HL-60/S4 treated with retinoic acid at 250 ng/mL for 4 days and 3 days (cell line): Measurements from ENCODE around the gene TPD52L1.
"Not testable (repeated sequence)": the region's sequence is repeated elsewhere in the genome, so short reads cannot be mapped to it uniquely, and the experiment has no call there.

Experiments used
- in situ Hi-C: fragments of 300-500 bp; cut with MboI; formaldehyde crosslinking; loops from 2 replicates; pipeline ENCODE4 v1.7.0; 2022; ENCODE audit warnings: low sequenced_read_pairs

TPD52L1 gene, protein sequence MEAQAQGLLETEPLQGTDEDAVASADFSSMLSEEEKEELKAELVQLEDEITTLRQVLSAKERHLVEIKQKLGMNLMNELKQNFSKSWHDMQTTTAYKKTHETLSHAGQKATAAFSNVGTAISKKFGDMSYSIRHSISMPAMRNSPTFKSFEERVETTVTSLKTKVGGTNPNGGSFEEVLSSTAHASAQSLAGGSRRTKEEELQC

DNA sequence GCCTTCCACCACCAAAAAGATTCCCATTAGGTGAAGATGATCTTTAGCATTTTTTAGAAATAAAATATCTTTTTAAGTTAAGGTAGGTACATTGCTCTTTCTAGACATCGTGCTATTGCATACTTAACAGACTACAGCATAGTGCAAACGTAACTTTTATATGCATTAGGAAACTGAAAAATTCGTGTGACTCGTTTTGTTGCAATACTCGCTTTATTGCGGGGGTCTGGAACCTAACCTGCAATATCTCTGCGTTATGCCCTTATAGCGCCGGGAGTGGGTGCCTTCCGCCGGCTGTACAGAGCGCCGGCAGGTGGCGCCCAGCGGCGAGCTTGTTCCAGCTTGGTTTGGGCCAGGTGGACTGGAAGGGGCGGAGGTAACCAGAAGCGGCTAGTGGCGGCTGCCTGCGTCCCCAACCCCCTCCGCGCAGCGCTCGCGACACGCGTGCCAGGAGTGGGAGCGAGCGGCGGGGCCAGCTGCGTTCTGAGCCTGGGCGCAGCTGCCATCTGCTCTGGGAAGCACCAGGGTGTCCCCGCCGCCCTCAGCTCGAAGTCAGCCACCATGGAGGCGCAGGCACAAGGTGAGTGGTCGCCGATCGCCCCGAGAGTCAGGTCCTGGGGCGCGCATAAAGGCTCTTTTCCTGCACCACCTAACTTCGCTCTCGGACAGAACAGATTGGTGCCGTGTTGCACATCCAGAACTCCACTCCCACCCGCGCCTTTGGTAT lies at the start of gene TPD52L1:
Gene TPD52L1, plus strand, starts transcription at position 383 of the 727 bp plus-strand sequence. Its CDS starts 179 bp downstream, at position 562.
- in situ Hi-C loops, result no loop called here

DNA sequence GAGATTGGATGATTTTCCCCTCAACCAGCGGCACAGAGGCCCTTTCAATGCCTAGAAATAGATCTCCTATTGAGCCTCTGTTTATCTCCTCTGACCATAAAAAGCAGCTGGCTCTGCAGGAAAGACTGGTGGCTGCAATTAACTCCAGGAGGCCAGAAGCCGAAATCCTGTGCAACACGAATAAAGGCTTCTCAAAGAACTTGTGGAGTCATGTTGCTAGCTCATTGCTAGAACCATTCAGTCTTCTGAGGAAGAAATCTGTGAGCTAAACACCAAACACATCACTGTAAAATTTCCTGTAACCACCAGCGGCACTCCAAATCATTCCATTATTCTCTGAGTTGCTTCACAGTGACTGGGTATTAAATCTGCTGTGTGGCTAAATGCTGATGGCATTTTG lies 49.1 kb upstream of the TPD52L1 start:
- in situ Hi-C loops, result no loop called here

DNA sequence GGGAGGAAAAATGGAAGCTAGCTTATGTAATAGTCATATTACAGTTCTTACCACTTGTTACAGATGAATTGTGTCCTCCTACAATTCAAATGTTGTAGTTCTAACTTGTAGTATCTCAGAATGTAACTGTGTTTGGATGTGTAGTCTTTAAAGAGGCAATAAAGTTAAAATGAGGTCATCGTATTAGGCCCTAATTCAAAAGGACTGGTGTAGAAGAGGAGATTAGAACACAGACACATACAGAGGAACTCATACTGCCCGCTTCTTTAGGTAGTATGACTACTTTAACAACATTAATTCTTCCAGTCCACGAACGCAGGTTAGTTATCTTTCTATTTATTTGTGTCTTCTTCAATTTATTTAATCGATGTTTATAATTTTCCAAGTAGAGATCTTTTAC lies 46.5 kb upstream of the TPD52L1 start:
- in situ Hi-C loops, result no loop called here

DNA sequence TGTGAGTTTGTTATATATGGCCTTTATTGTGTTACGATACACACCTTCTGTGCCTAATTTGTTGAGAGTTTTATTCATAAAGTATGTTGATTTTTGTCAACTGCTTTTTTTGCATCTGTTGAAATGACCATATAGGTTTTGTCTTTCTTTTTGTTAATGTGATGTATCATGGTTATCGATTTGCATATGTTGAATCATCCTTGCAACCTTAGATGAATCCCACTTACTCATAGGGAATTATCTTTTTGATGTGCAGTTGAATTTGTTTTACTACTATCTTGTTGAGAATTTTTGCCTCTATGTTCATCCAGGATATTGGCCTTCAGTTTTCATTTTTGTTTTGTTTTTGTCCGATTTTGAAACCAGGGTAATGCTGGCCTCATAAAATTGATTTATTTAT lies 45.7 kb upstream of the TPD52L1 start:
- in situ Hi-C loops, result no loop called here

DNA sequence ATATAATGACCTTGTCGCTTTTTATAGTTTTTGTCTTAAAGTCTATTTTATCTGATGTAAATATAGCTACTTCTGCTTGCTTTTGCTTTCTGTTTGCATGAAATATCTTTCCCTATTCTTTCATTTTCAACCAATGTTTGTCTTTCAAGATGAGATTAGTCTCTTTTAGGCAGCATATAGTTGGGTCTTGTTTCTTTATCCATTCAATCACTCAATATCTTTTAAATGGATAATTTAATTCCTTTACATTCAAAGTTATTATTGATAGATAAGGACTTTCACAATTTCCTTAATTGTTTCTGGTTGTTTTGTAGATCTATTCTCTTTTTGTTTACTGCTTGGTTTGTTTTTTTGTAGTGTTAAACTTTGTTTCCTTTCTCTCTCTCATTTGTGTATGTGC lies 43.5 kb upstream of the TPD52L1 start:
- in situ Hi-C loops, result no loop called here

DNA sequence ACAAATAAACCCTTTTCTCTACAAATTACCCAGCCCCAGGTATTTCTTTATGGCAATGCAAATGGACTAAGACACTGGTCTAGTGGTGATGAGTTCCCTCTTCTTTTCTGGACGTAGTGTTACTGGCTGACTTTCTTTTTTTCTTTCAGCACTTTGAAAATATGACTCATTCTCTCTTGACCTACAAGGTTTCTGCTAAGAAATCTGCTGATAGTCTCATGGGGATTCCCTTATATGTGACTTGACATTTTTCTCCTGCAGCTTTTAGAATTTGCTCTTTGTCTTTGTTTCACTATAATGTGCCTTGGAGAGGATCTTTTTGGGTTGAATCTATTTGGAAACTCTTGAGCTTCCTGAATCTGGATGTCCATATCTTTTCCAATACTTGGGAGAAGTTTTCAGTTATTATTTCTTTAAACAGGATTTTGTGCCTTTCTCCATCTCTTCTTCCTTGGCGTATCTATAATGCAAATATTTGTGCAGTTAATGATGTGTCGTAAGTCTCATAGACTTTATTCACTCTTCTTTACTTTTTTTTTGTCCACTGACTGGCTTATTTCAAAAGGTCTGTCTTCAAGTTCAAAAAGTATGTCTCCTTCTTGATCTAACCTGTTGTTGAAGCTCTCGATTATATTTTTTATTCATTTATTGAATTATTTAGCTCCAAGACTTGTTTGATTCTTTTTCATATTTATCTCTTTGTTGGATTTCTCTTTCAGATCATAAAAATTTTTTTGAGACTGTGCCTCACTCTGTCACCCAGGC lies 42.2 kb upstream of the TPD52L1 start:
- in situ Hi-C loops, result no loop called here

DNA sequence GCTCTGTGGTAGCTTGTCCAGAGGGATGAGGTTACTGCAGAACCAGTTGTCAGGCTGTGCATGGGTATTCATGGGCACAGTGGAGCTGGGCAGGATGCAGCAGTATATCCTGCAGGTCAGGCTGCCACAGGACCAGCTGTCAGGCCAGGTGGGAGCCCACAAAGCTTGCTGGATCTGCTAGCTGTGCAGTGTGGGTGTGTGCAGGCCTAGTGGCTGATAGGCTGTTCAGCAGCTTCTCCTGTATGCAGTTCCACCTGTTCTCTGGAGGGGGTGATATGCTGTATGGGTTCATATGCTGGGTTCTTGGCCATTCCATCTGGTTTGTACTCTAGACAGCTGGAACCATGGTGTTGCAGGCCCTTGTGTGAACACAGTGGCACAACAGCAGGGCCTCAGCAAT lies 40.6 kb upstream of the TPD52L1 start:
- in situ Hi-C loops, result no loop called here

DNA sequence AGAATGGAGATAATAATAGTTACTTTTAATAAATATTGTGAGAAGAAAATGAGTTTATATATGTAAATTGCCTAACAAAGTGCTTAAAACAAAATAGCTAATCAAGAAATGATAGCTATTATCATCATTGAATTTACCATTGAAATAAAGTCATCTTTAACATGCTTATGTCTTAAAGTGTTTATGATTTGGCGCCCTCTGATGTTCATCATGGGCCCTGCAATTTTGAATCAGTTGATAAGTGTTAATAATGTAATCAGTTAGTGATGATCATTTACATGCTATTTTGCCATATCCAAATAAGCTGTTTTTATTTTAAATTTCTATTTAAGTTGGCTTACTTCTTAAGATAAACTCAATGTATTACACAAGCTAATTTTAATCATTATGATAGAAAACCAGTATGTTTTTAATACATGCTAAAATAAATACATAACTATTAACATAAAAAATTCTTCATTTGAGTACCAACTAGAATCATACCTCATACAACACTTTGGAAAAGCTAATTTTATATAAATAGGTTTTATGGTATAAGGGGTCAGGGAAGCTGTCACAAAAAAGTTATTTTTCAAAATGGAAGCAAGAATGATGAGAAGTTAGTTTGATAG lies 39.2 kb upstream of the TPD52L1 start:
- in situ Hi-C loops, result no loop called here

DNA sequence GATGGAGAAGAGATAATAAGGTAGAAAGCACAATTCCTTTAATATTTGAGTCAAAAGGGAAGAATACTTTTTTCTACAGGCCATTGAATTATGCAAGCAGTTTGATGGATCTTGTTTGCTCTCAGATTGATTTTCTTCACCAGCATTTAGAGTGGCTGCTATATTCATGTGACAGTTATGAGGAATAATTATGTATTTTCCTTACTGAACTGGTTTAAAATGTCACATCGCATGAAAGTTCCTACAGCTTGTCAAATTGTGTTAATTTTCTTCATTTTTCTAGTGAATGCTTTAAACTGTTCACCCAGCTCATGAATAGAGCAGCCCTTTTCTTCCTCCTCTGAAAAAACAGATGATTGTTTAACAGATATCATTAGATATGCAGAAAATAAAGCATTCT lies 37.4 kb upstream of the TPD52L1 start:
- in situ Hi-C loops, result no loop called here

DNA sequence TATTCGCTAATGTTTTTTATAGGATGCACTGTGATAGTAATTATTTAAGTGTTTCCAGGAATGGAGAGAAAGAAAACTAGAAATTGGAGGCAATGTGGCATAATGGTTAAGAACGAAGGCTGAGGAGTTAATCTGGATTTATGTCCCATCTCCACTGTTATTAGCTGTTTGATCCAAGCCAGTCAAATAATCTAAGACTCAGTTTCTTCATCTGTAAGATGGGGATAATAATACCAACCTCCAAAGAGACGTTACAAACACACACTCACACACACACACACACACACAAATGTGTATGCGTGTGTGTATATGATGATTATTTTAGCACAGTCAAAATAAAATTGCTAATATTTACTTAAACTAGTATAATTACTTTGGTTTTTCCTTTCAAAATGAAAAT lies 36.9 kb upstream of the TPD52L1 start:
- in situ Hi-C loops, result no loop called here

DNA sequence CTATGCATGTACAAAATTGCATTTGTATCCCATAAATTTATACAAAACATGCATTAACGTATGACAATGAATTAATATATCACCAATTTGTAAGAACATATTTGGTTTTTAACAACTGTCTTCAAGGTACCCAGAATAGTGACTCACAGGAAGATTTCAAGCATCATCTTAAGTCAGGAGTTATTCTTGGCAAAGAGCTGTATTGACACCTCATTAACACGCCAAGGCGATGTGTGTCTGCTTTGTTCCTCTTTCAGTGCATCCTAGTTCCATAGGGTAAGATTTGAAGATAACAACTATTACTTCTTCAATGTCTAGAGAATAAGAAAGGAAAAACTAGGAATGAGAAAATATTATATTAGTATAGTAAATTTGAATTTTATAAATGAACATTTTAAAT lies 35.8 kb upstream of the TPD52L1 start:
- in situ Hi-C loops, result no loop called here

DNA sequence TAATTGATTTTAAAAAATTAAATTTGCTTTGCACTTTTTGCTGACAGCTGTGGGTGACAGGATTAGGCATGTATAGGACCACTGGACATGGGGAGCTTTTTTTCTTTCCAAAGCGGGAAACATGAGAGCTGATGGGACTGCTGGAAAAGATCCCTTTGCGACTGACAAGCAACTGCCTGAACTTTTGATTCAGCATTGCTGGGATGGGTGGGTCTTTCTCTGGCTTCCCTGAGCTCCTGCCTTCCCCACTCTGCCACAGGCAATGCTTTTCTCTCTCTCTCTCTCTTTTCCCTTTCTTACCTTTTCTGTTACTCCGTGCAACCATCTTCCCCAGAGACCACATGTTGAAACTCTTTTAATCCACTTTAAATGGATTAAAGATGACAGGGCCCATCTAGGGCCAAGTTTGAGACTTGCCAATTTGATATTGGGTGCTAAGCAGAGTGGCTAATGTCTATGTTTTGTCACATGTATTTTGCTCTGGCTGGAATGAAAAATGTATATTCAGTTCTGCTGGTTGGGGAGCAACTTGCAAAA lies 33.5 kb upstream of the TPD52L1 start:
- in situ Hi-C loops, result no loop called here

DNA sequence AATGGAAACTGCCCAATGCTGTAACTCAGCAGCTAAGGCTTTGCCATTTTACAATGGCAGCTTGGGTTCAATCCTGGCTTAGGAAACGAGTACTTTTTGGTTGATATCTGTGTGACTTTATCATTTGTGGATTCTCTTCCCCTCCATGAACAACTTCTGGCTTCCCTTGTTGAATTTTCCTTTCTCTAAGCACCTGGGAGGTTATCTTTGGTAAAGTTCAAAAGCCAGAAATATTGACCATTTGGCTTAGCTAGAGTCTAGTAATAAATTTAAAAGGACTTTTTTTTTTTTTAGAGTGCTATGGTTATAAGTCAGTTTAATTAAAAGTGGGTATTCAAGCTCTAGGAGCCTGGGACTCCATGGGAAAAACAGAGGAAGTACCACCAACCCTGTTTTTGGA lies 31.7 kb upstream of the TPD52L1 start:
- in situ Hi-C loops, result no loop called here

DNA sequence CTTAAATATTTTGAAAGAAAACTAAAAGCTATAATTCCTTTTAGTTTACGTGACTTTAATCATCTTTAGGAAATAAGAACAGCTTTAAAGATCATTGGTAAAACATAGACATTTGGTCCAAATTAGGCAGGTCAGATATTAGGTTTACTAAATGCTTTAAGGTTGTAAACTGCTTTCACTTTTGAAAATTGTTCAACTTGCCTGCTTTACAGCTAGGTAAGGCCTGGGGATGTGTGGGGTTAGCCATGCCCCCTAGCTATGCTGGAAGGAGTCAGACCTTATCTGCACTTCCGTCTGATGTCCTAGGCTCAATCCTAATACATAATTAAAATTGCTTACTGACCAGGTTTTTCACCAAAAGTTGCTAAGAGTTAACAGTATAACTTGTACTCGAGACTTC lies 30.5 kb upstream of the TPD52L1 start:
- in situ Hi-C loops, result no loop called here

DNA sequence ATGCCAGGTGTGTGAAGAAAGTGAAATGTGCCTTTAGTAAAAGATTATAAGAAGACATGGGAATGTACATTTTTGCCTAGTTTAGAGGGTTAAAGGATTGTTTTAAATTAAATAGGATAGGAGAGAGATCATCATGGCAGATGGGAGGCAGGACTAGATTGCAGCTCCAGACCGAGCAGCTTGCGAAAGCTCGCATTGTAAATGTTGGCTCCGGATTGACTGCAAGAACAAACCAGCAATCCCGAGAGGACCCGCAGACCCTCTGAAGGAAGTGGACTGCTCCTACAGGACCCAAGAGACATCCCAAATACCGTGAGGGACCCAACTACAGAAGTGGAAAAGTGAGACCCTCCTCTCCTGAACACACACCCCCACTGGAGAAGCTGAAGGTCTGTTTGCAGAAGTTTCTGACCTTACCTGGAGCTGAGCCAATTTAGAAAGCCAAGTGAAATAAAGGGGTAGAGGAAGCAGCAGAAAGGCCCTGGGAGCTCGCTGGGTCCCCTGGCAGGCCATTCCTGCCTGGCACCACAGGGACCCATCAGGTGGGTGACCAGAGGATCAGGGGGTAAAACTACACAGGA lies 30.0 kb upstream of the TPD52L1 start:
- in situ Hi-C loops, result no loop called here

DNA sequence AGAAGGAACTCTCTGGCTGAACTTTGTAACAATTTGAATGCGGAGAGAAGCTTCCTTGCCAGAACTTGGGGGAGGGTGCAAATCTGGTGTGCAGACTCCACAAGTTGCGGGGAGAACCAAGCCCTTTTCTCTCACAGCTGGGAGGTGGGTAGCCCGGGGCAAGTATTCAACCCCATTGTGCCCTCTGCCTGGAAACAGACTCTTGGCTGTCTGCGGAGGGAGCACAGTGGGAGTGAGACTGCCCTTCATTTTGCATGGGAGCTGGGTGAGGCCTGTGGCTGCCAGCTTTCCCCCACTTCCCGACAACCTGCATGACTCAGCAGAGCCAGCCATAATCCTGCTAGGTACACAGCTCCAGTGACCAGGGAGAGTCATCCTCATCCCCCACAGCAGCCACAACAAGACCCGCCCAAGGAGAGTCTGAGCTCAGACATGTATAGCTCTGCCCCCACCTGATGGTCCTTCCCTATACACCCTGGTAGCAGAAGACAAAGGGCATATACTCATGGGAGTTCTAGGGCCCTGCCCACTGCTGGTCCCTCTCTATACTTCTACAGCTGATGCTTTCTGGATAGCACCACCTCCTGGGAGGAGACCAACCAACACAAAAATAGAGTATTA lies 29.4 kb upstream of the TPD52L1 start:
- in situ Hi-C loops, result no loop called here

DNA sequence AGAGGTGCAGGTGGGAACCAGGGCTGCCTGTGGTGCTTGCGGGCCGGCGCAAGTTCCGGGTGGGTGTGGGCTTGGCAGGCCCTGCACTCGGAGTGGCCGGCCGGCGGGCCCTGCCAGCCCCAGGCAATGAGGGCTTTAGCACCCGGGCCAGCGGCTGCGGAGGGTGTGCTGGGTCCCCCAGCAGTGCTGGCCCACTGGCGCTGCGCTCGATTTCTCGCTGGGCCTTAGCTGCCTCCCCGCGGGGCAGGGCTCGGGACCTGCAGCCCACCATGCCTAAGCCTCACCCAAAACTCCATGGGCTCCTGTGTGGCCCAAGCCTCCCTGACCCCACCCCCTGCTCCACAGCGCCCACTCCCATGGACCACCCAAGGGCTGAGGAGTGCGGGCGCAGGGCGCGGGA lies 27.7 kb upstream of the TPD52L1 start:
- in situ Hi-C loops, result not testable (repeated sequence)

DNA sequence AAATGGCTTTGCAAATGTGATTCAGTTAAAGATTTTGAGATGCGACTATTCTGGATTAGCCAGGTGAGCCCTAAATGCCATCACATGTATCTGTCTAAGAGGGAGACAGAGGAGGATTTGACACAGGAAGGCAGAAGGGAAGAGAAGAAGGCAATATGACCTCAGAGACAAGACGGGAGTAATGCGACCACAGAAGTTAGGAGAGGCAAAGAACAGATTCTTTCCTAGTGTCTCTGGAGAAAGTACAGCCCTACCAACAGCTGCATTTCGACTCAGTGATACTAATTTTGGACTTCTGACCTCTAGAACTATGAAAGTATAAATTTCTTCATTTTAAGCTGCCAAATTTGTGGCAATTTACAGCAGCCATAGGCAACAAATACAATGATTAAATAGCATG lies 24.2 kb upstream of the TPD52L1 start:
- in situ Hi-C loops, result no loop called here

DNA sequence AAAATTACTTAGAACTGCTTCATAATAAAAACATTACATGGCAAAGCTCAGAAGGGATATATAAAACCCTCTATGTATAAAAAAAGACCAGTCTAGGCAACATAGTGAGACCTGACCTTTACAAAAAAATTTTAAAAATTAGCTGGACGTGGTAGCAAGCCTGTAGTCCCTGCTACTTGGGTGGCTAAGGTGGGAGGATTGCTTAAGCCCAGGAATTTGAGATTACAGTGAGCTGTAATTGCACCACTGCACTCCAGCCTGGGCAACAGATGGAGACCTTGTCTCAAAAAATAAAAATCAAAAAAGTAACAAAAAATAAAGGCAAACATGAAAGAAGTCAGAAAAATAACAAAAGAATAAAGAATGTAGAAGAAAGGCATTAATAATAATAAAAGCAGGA lies 21.5 kb upstream of the TPD52L1 start:
- in situ Hi-C loops, result no loop called here

DNA sequence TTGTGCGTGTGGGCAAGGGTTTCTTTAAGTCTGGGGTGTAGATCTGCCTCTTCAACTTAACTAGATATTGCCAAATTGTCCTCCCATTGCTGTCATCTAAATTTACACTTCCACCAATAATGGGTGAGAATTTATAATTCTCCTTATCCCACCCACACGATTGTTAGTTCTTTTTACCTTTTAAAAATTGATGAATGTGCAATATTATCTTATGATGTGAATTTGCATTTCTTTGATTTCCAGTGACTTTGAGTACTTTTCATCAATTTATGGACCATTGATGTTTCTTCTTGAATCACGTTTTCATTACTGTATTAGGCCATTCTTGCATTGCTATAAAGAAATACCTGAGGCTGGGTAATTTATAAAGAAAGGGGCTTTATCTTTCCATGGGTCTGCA lies 17.2 kb upstream of the TPD52L1 start:
- in situ Hi-C loops, result no loop called here

DNA sequence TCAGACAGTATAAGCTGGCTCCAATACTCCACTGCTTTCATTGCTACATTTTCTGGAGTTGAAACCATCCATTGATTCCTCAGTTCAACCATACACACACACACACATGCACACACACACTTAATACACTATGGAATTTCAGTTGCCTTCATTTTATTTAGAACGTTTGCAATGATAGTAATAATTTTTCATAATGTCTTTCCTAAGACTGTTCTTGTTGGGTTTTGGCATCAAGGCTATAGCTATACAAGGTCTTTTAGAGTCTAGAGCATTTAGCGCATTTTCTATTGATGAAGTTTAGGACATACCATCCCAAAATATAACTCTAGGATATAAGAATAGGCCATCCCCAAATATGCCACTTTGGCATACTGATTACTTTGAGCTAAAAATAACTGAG lies 15.5 kb upstream of the TPD52L1 start:
- in situ Hi-C loops, result no loop called here
